NCI-H2107 (cell line): ENCODE results near the gene TAS1R1.

Source experiments
- DNase-seq: peaks from one replicate; lab custom pipeline; 2025; lab: John Stamatoyannopoulos, UW

The TAS1R1 gene

GRCh38 chr1:6554907-6555778 is at the start of gene TAS1R1:
Gene TAS1R1, plus strand, starts transcription at chr1:6555307. Its CDS starts 67 bp downstream, at chr1:6555374.
- no peak for DNase-seq

- DNase-seq: no peak
Measured at GRCh38 chr1:6505367-6506209, 49.5 kb upstream of the TAS1R1 start.

- no peak for DNase-seq
Measured at GRCh38 chr1:6506210-6507036, 48.7 kb upstream of the TAS1R1 start.

- DNase-seq: no peak
Measured at GRCh38 chr1:6507037-6507428, 48.1 kb upstream of the TAS1R1 start.

- no peak for DNase-seq
Measured at GRCh38 chr1:6507461-6507911, 47.6 kb upstream of the TAS1R1 start.

GRCh38 chr1:6508154-6508815 is 46.8 kb upstream of the TAS1R1 start:
- DNase-seq: no peak

GRCh38 chr1:6508816-6509189 is 46.3 kb upstream of the TAS1R1 start:
- DNase-seq: no peak

- DNase-seq: no peak
Measured at GRCh38 chr1:6509220-6509918, 45.7 kb upstream of the TAS1R1 start.

GRCh38 chr1:6509919-6510291 is 45.2 kb upstream of the TAS1R1 start:
- DNase-seq: no peak

GRCh38 chr1:6510493-6510892 is 44.6 kb upstream of the TAS1R1 start:
- DNase-seq: no peak

- no peak for DNase-seq
Measured at GRCh38 chr1:6511056-6511455, 44.1 kb upstream of the TAS1R1 start.

- no peak for DNase-seq
Measured at GRCh38 chr1:6511561-6512244, 43.4 kb upstream of the TAS1R1 start.

GRCh38 chr1:6512245-6512907 is 42.7 kb upstream of the TAS1R1 start:
- no peak for DNase-seq

GRCh38 chr1:6512908-6513280 is 42.2 kb upstream of the TAS1R1 start:
- DNase-seq: no peak

- DNase-seq: no peak
Measured at GRCh38 chr1:6513320-6513801, 41.7 kb upstream of the TAS1R1 start.

GRCh38 chr1:6515771-6516170 is 39.3 kb upstream of the TAS1R1 start:
- no peak for DNase-seq

GRCh38 chr1:6517435-6517851 is 37.7 kb upstream of the TAS1R1 start:
- DNase-seq: no peak

GRCh38 chr1:6519491-6519934 is 35.6 kb upstream of the TAS1R1 start:
- DNase-seq: no peak

GRCh38 chr1:6519935-6520671 is 35.0 kb upstream of the TAS1R1 start:
- no peak for DNase-seq
